HEK293T (cell line): Measurements from ENCODE around the gene MACROD2.
A peak's percentile ranks its signal among the peaks of the same experiment; 100 is the strongest.

Source experiments
- CTCF ChIA-PET: fragments of 350-600 bp; formaldehyde crosslinking; extraction: SDS; loops from one replicate; lab custom pipeline; 2021; ENCODE audit warnings: antibody characterized with exemption, inconsistent platforms; lab: Yijun Ruan, JAX
- POLR2A ChIA-PET: fragments of 350-600 bp; formaldehyde crosslinking; extraction: SDS; loops from one replicate; lab custom pipeline; 2020; ENCODE audit warnings: antibody characterized with exemption, inconsistent platforms; lab: Yijun Ruan, JAX
- DNase-seq: peaks from one replicate; pipeline ENCODE4 v3.0.0; 2012; ENCODE audit warnings: mixed read lengths; ENCODE audit errors: extremely low spot score
- ARNT ChIP-seq: fragments of 450-650 bp; IDR thresholded peaks from 2 replicates; pipeline ENCODE4 v1.6.1; 2017; ENCODE audit warnings: mild to moderate bottlenecking
- BHLHE40 ChIP-seq: fragments of 450-650 bp; IDR thresholded peaks from 2 replicates; pipeline ENCODE4 v1.6.1; 2016; ENCODE audit warnings: mild to moderate bottlenecking, moderate library complexity, borderline replicate concordance
- CTBP1 ChIP-seq: fragments of 450-650 bp; IDR thresholded peaks from 2 replicates; pipeline ENCODE4 v1.6.1; 2016; ENCODE audit warnings: borderline replicate concordance
- ELF4 ChIP-seq: fragments of 450-650 bp; IDR thresholded peaks from 2 replicates; pipeline ENCODE4 v1.6.1; 2017; ENCODE audit warnings: antibody characterized with exemption
- FOXA1 ChIP-seq: fragments of 450-650 bp; IDR thresholded peaks from 2 replicates; pipeline ENCODE4 v1.6.1; 2016; ENCODE audit warnings: mild to moderate bottlenecking
- FOXK2 ChIP-seq: fragments of 450-650 bp; IDR thresholded peaks from 2 replicates; pipeline ENCODE4 v1.6.1; 2016; ENCODE audit warnings: mild to moderate bottlenecking
- FOXM1 ChIP-seq: fragments of 450-650 bp; IDR thresholded peaks from 2 replicates; pipeline ENCODE4 v1.6.1; 2017; ENCODE audit warnings: mild to moderate bottlenecking, borderline replicate concordance
- HDGF ChIP-seq: fragments of 450-650 bp; IDR thresholded peaks from 2 replicates; pipeline ENCODE4 v1.6.1; 2017; ENCODE audit warnings: antibody characterized with exemption, borderline replicate concordance
- L3MBTL2 ChIP-seq: fragments of 450-650 bp; conservative IDR thresholded peaks from 2 replicates; pipeline ENCODE4 v1.6.1; 2016; ENCODE audit warnings: mild to moderate bottlenecking
- LEF1 ChIP-seq: fragments of 450-650 bp; IDR thresholded peaks from 2 replicates; pipeline ENCODE4 v1.6.1; 2017; ENCODE audit warnings: mild to moderate bottlenecking, borderline replicate concordance
- NFRKB ChIP-seq: fragments of 450-650 bp; IDR thresholded peaks from 2 replicates; pipeline ENCODE4 v1.6.1; 2016; ENCODE audit warnings: mild to moderate bottlenecking, moderate library complexity
- PKNOX1 ChIP-seq: fragments of 450-650 bp; IDR thresholded peaks from 2 replicates; pipeline ENCODE4 v1.6.1; 2016
- SP1 ChIP-seq: fragments of 450-650 bp; IDR thresholded peaks from 2 replicates; pipeline ENCODE4 v1.6.1; 2017
- SUZ12 ChIP-seq: fragments of 450-650 bp; IDR thresholded peaks from 2 replicates; pipeline ENCODE4 v1.6.1; 2016; ENCODE audit warnings: mild to moderate bottlenecking
- TARDBP ChIP-seq: fragments of 450-650 bp; IDR thresholded peaks from 2 replicates; pipeline ENCODE4 v1.6.1; 2016
- ZNF384 ChIP-seq: fragments of 450-650 bp; IDR thresholded peaks from 2 replicates; pipeline ENCODE4 v1.6.1; 2016

The MACROD2 gene

GRCh38 chr20:15699431-15700146, 1704.3 kb downstream of the MACROD2 start:
- ChIA-PET CTCF (no interaction called here), POLR2A (no interaction called here)
- peak; percentile 18 for DNase-seq
- no peak for TF ChIP-seq FOXM1
- TF ChIP-seq PKNOX1, result no peak
- TF ChIP-seq SP1, result no peak
- TF ChIP-seq ARNT, result no peak
- no peak for TF ChIP-seq LEF1
- no peak for TF ChIP-seq L3MBTL2
- no peak for TF ChIP-seq HDGF
- TF ChIP-seq FOXK2, result no peak
- no peak for TF ChIP-seq ELF4
- no peak for TF ChIP-seq CTBP1
- no peak for TF ChIP-seq BHLHE40
- TF ChIP-seq FOXA1, result no peak
- TF ChIP-seq TARDBP, result no peak
- TF ChIP-seq ZNF384, result no peak
- TF ChIP-seq NFRKB, result no peak
- no peak for TF ChIP-seq SUZ12

GRCh38 chr20:15700147-15700765, 1704.9 kb downstream of the MACROD2 start:
- DNase-seq, result no peak
- CTCF ChIA-PET, result no interaction called here

GRCh38 chr20:15702161-15702560, 1706.8 kb downstream of the MACROD2 start:
- TF ChIP-seq PKNOX1, result no peak
- TF ChIP-seq SUZ12, result no peak
- TF ChIP-seq FOXK2, result no peak
- TF ChIP-seq LEF1, result no peak
- TF ChIP-seq L3MBTL2, result no peak
- TF ChIP-seq BHLHE40, result no peak
- TF ChIP-seq FOXM1, result no peak
- no peak for TF ChIP-seq NFRKB
- TF ChIP-seq ARNT, result no peak
- TF ChIP-seq ELF4, result no peak
- no peak for TF ChIP-seq ZNF384
- no peak for TF ChIP-seq TARDBP
- no peak for TF ChIP-seq SP1
- no peak for TF ChIP-seq HDGF
- no peak for TF ChIP-seq CTBP1
- no peak for TF ChIP-seq FOXA1
- no peak for DNase-seq
- POLR2A ChIA-PET, result no interaction called here
- CTCF ChIA-PET, result no interaction called here

More at GRCh38 chr20:15700147-15700765, 1704.9 kb downstream of the MACROD2 start:
- TF ChIP-seq FOXK2, result no peak
- POLR2A ChIA-PET, result no interaction called here

GRCh38 chr20:15703171-15703911, 1708.0 kb downstream of the MACROD2 start:
- DNase-seq, result no peak
- POLR2A ChIA-PET, result no interaction called here
- no peak for TF ChIP-seq L3MBTL2
- no peak for TF ChIP-seq SP1
- no peak for TF ChIP-seq TARDBP
- TF ChIP-seq ELF4, result no peak
- CTCF ChIA-PET, result no interaction called here

GRCh38 chr20:15705975-15706374, 1710.7 kb downstream of the MACROD2 start:
- no peak for DNase-seq
- CTCF ChIA-PET, result no interaction called here
- POLR2A ChIA-PET, result no interaction called here
- TF ChIP-seq FOXK2 (no peak), NFRKB (no peak), PKNOX1 (no peak), BHLHE40 (no peak), HDGF (no peak), ZNF384 (no peak), SUZ12 (no peak), LEF1 (no peak), L3MBTL2 (no peak), SP1 (no peak), ARNT (no peak), FOXM1 (no peak), TARDBP (no peak), ELF4 (no peak), FOXA1 (no peak), CTBP1 (no peak)

GRCh38 chr20:15706719-15707118, 1711.4 kb downstream of the MACROD2 start:
- POLR2A ChIA-PET, result no interaction called here
- TF ChIP-seq LEF1, result no peak
- TF ChIP-seq FOXK2, result no peak
- no peak for TF ChIP-seq ZNF384
- TF ChIP-seq HDGF, result no peak
- TF ChIP-seq PKNOX1, result no peak
- no peak for TF ChIP-seq NFRKB
- no peak for TF ChIP-seq L3MBTL2
- TF ChIP-seq FOXA1, result no peak
- no peak for TF ChIP-seq ARNT
- TF ChIP-seq SP1, result no peak
- TF ChIP-seq SUZ12, result no peak
- TF ChIP-seq ELF4, result no peak
- no peak for TF ChIP-seq FOXM1
- CTCF ChIA-PET, result no interaction called here
- DNase-seq, result no peak
